A549 (cell line): ENCODE data around the gene KIFC3. TPM values are rescaled to one million over a fixed set of nuclear protein-coding genes. Genes with fewer than 3 reads are reported as not detected.

Experiments
- ATAC-seq, 2 experiments: fragments of 200-7000 bp in 1 of 2; fragments of >200 bp in 1 of 2; cut with Nextera tagmentation in 1 of 2; cut with Tn5 transposase in 1 of 2; 3 replicates each; pipeline versions ENCODE4 v1.8.0 to v1.9.1; 2018 to 2020; ENCODE audit warnings: mild to moderate bottlenecking in 1 of 2, moderate library complexity in 1 of 2
- CTCF ChIA-PET: fragments of 300-600 bp; sonication (Branson Sonifier 250); formaldehyde crosslinking; extraction: SDS; loops from one replicate; lab custom pipeline; 2021; ENCODE audit warnings: antibody characterized with exemption, inconsistent platforms; lab: Yijun Ruan, JAX
- POLR2A ChIA-PET: fragments of 350-600 bp; formaldehyde crosslinking; extraction: SDS; loops from one replicate; lab custom pipeline; 2021; ENCODE audit warnings: antibody characterized with exemption, inconsistent platforms; lab: Yijun Ruan, JAX
- DNase-seq, 2 experiments: peaks; one replicate each; pipeline versions ENCODE4 v3.0.0 to v3.0.0-alpha.2; 2011 to 2016; ENCODE audit warnings: low read depth in 1 of 2, low spot score in 1 of 2
- FAIRE-seq: peaks from 2 replicates; lab custom pipeline; 2011; peaks lifted over from hg19 to GRCh38; lab: Jason Lieb, UNC
- H3K27ac ChIP-seq, 2 experiments: fragments of >200 bp; sonication (Bioruptor Twin); formaldehyde crosslinking; 3 replicates each; pipeline ENCODE4 v1.5.1; 2016 to 2017
- H3K4me1 ChIP-seq: fragments of >200 bp; sonication (Bioruptor Twin); formaldehyde crosslinking; 3 replicates; pipeline ENCODE4 v1.6.1; 2016
- H3K4me2 ChIP-seq: fragments of >200 bp; sonication (Bioruptor Twin); formaldehyde crosslinking; 3 replicates; pipeline ENCODE4 v1.6.1; 2016
- H3K4me3 ChIP-seq: fragments of >200 bp; sonication (Bioruptor Twin); formaldehyde crosslinking; 3 replicates; pipeline ENCODE4 v1.5.1; 2016
- H3K9me3 ChIP-seq: fragments of >200 bp; sonication (Bioruptor Twin); formaldehyde crosslinking; 3 replicates; pipeline ENCODE4 v1.6.1; 2016
- BHLHE40 ChIP-seq: IDR thresholded peaks from 2 replicates; pipeline ENCODE4 v1.6.1; 2012; ENCODE audit warnings: low read depth, low read length, inconsistent platforms
- E2F6 ChIP-seq: IDR thresholded peaks from 2 replicates; pipeline ENCODE4 v1.6.1; 2012; ENCODE audit warnings: low read depth, borderline replicate concordance
- EHF ChIP-seq: fragments of 250-450 bp; sonication (Bioruptor Pico); IDR thresholded peaks from 2 replicates; pipeline ENCODE4 v1.5.0; 2020; ENCODE audit warnings: mild to moderate bottlenecking
- EHMT2 ChIP-seq: fragments of 200-600 bp; sonication (generic); IDR thresholded peaks from 2 replicates; pipeline ENCODE4 v1.6.1; 2016; ENCODE audit warnings: antibody characterized with exemption, low read depth, mild to moderate bottlenecking, moderate library complexity
- FOXS1 ChIP-seq: fragments of 250-450 bp; sonication (Bioruptor Pico); IDR thresholded peaks from 2 replicates; pipeline ENCODE4 v1.5.0; 2020; ENCODE audit warnings: mild to moderate bottlenecking, moderate library complexity
- HDAC2 ChIP-seq: fragments of 200-600 bp; sonication (generic); IDR thresholded peaks from 2 replicates; pipeline ENCODE4 v1.6.1; 2016
- HES2 ChIP-seq: fragments of >200 bp; sonication (Bioruptor Twin); formaldehyde crosslinking; IDR thresholded peaks from 2 replicates; pipeline ENCODE4 v1.6.1; 2016
- HEYL ChIP-seq: fragments of 250-450 bp; sonication (Bioruptor Pico); IDR thresholded peaks from 2 replicates; pipeline ENCODE4 v1.8.0; 2021; ENCODE audit warnings: mild to moderate bottlenecking, moderate library complexity
- KDM1A ChIP-seq: fragments of 200-600 bp; sonication (generic); IDR thresholded peaks from 2 replicates; pipeline ENCODE4 v1.6.1; 2016; ENCODE audit warnings: low read depth, mild to moderate bottlenecking
- KDM5A ChIP-seq: fragments of 200-600 bp; sonication (generic); IDR thresholded peaks from 2 replicates; pipeline ENCODE4 v1.6.1; 2016; ENCODE audit warnings: antibody characterized with exemption, mild to moderate bottlenecking
- MAFK ChIP-seq: fragments of 450-650 bp; IDR thresholded peaks from 2 replicates; pipeline ENCODE4 v1.6.1; 2014; ENCODE audit not compliant: partially characterized antibody
- MAZ ChIP-seq: fragments of 150-350 bp; IDR thresholded peaks from 2 replicates; pipeline ENCODE4 v1.6.1; 2014; ENCODE audit warnings: antibody characterized with exemption, low read depth, low read length, borderline replicate concordance
- MYC ChIP-seq: IDR thresholded peaks from 2 replicates; pipeline ENCODE4 v1.6.1; 2012; ENCODE audit warnings: mild to moderate bottlenecking, inconsistent platforms, low read length, improper control_type of control experiment, borderline replicate concordance
- NFE2L2 ChIP-seq: fragments of 150-350 bp; conservative IDR thresholded peaks from 2 replicates; pipeline ENCODE4 v1.6.1; 2014; ENCODE audit warnings: low read length
- RARB ChIP-seq: fragments of 250-450 bp; sonication (Bioruptor Pico); IDR thresholded peaks from 2 replicates; pipeline ENCODE4 v1.8.0; 2021; ENCODE audit warnings: mild to moderate bottlenecking, moderate library complexity
- REST ChIP-seq: fragments of 200-600 bp; sonication (generic); IDR thresholded peaks from 2 replicates; pipeline ENCODE4 v1.6.1; 2016; ENCODE audit warnings: antibody characterized with exemption, mild to moderate bottlenecking, moderate library complexity
- ZC3H11A ChIP-seq: fragments of 450-650 bp; IDR thresholded peaks from 2 replicates; pipeline ENCODE4 v1.6.1; 2014; ENCODE audit warnings: antibody characterized with exemption, mild to moderate bottlenecking
- ZFP36 ChIP-seq: fragments of 450-650 bp; IDR thresholded peaks from 2 replicates; pipeline ENCODE4 v1.6.1; 2014; ENCODE audit warnings: borderline replicate concordance; ENCODE audit not compliant: partially characterized antibody
- ZSCAN20 ChIP-seq: fragments of 250-450 bp; sonication (Bioruptor Pico); IDR thresholded peaks from 2 replicates; pipeline ENCODE4 v1.8.0; 2022; ENCODE audit warnings: mild to moderate bottlenecking, moderate library complexity
- WGBS: methylation state at CpG from one replicate; pipeline ENCODE4 v1.1.6; 2017; ENCODE audit errors: missing lambda C conversion rate; 5-methylcytosine and 5-hydroxymethylcytosine counted together
- polyA plus RNA-seq, 4 experiments: library from polyadenylated mRNA; depleted of rRNA in 3 of 4; stranded (reverse); fragments of >200 nt; fragmentation: RNase III in 1 of 4; extraction: RNeasy Plus Mini Kit Qiagen cat#74134 plus additional on column Dnase treatment in 1 of 4; gene quantifications; 2 replicates in 3 of 4; 3 replicates in 1 of 4; pipeline ENCODE4 v1.2.3, GENCODE V29; 2011 to 2017
- TF ChIP-seq, protein P1 (sequence below): fragments of >200 bp; sonication (Bioruptor Twin); formaldehyde crosslinking; IDR thresholded peaks from 3 replicates; pipeline ENCODE4 v1.5.1; 2016

KIFC3 gene
- polyA plus RNA-seq, 2 of the 4 experiments (the other 2 are of a cell fraction), result 128 to 178 TPM

- ChIA-PET CTCF (interaction anchor here (0.7 to 15.8 kb wide), 20 partner anchors 9 to 219 kb away, joined by 3 to 164 read pairs (median 6); partner anchors contain the start of genes ADGRG3, USB1 and ZNF319), POLR2A (interaction anchor here (0.6 to 1.5 kb wide), 8 partner anchors 9 to 69 kb away, joined by 3 to 7 read pairs (median 4); partner anchors contain the start of gene KATNB1)
- Histone ChIP-seq H3K4me3 (peak overlapping the region; percentile 17; the same call in 1 of the 3 replicates), H3K27ac (peak overlapping the region; percentile 91 to 100), H3K4me1 (peaks cover 55% of the 10 kb centered on the region), H3K4me2 (peak overlapping the region; percentile 100), H3K9me3 (no peaks in the 10 kb centered on the region)
- peak in 1 of 2 experiments; percentile 3; a peak in 3 of 6 replicates for ATAC-seq
- FAIRE-seq, result no peak
- no peak for DNase-seq
- WGBS, result 84% methylated on average over 17 of the region's 18 CpGs
- TF ChIP-seq HES2, result no peak
- TF ChIP-seq EHMT2, result no peak
These were observed 7.4 kb downstream of the KIFC3 start for GRCh38 chr16:57794849-57795430.

DNA sequence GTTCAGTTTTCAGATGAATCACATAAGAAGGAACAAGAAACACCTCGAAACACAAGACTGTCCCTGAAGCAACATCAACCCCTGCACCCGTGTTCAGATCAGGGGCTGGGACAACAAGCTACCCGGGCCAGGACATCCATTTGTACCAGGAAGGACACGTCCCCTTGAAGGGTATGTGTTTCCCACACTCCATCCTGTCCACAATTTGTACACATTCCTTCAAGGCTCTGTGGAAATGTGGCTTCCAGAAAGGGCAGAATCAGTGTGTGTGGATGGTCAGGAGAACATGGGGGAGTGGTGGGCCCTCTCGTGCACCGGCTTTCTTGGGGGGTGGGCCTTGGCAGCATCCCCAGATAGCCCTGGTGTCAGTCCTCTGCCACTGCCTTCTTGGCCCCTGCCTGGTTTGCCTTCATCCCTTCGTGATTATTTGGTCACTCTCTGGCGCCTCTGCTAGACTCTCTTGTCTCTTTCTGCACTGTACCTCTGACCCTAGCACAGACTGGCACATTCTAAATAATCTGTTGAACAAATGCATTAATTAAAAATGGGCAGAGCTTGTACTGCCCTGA, 10.3 kb downstream of the KIFC3 start:
- Histone ChIP-seq H3K4me1 (peaks cover 66% of the 10 kb centered on the region), H3K4me2 (0 out of 3 replicates have a peak overlapping the region, but pooled peaks have one; percentile 11), H3K9me3 (no peaks in the 10 kb centered on the region), H3K4me3 (no peak overlapping the region), H3K27ac (peak overlapping the region in 1 of 2 experiments; percentile 61; a peak in 3 of 6 replicates)
- CTCF ChIA-PET, result interaction anchor here (0.6 to 15.8 kb wide), 7 partner anchors 9 to 216 kb away, joined by 3 to 164 read pairs (median 4); no protein-coding TSS in a partner anchor
- no peak for FAIRE-seq
- no peak for ATAC-seq
- POLR2A ChIA-PET, result interaction anchor here (0.6 to 1.3 kb wide), 3 partner anchors 11 to 210 kb away, joined by 3 to 7 read pairs (median 4); partner anchors contain the start of gene KIFC3
- WGBS, result 82% methylated on average over 8 of the region's 8 CpGs
- no peak for TF ChIP-seq NFE2L2
- TF ChIP-seq ZC3H11A, result no peak
- TF ChIP-seq EHF (CRISPR knock-in tag), result no peak
- no peak for TF ChIP-seq HEYL (CRISPR knock-in tag)
- TF ChIP-seq FOXS1 (CRISPR knock-in tag), result no peak
- TF ChIP-seq KDM5A, result no peak
- no peak for TF ChIP-seq BHLHE40
- TF ChIP-seq MAZ, result no peak
- TF ChIP-seq ZFP36, result no peak
- no peak for TF ChIP-seq REST
- DNase-seq, result no peak

DNA sequence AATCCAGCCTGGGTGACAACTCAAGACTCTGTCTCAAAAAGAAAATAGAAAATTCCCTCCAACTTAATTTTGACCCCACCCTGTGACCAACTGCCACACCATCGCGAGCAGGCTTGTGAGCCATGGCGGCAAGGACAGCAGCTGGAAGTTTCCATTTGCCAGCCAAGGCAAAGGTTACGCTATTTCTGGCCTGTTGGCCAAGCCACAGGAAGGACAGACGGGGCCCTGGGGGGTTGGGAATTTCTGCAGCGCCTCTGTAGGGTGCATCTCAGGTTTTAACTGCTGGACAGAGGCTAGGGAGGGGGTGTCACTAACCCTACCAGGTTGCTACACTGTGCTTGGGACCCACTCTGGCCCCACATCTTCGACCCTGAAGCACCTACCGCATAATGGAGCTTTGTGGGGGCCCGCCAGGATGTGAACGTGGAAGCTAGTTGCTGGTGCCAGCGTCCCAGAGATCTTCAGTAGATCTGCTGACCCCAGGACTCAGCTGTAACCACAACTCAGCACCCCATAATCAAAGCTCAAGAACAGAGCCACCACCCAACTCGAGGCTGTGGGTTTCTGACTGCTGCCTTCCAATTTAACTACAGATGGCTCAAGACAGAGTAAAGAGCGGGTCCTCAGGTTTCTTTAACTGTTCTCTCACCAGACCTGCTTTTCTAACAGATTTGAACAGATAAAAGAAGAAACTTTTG, 10.9 kb downstream of the KIFC3 start:
- DNase-seq (no peak), FAIRE-seq (no peak), ATAC-seq (no peak)
- POLR2A ChIA-PET, result interaction anchor here (1.3 kb wide), 1 partner anchor 11 kb away, joined by 4 read pairs; the partner anchor contains the start of gene KIFC3
- TF ChIP-seq RARB, result no peak
- TF ChIP-seq ZSCAN20 (CRISPR knock-in tag), result no peak
- no peak for TF ChIP-seq KDM1A
- no peak for TF ChIP-seq MAFK
- TF ChIP-seq E2F6, result no peak
- TF ChIP-seq MYC, result no peak
- TF ChIP-seq, protein P1, sequence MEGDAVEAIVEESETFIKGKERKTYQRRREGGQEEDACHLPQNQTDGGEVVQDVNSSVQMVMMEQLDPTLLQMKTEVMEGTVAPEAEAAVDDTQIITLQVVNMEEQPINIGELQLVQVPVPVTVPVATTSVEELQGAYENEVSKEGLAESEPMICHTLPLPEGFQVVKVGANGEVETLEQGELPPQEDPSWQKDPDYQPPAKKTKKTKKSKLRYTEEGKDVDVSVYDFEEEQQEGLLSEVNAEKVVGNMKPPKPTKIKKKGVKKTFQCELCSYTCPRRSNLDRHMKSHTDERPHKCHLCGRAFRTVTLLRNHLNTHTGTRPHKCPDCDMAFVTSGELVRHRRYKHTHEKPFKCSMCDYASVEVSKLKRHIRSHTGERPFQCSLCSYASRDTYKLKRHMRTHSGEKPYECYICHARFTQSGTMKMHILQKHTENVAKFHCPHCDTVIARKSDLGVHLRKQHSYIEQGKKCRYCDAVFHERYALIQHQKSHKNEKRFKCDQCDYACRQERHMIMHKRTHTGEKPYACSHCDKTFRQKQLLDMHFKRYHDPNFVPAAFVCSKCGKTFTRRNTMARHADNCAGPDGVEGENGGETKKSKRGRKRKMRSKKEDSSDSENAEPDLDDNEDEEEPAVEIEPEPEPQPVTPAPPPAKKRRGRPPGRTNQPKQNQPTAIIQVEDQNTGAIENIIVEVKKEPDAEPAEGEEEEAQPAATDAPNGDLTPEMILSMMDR, result no peak
- no peak for TF ChIP-seq HDAC2
- H3K4me1 ChIP-seq, result peaks cover 64% of the 10 kb centered on the region
- 92% methylated on average over 13 of the region's 13 CpGs for WGBS
- CTCF ChIA-PET, result interaction anchor here (0.6 to 15.8 kb wide), 7 partner anchors 10 to 209 kb away, joined by 3 to 164 read pairs (median 4); no protein-coding TSS in a partner anchor
- H3K27ac ChIP-seq, result peak overlapping the region in 1 of 2 experiments; percentile 61; a peak in 3 of 6 replicates
- H3K9me3 ChIP-seq, result no peaks in the 10 kb centered on the region
- H3K4me3 ChIP-seq, result no peak overlapping the region
- H3K4me2 ChIP-seq, result no peak overlapping the region
